Pancreas (tissue), 10 donors: ENCODE measurements around the gene VPS26C. TPM values are rescaled to one million over a fixed set of nuclear protein-coding genes. Genes with fewer than 3 reads are reported as not detected.

ENCODE experiments used
- ATAC-seq, 4 donors: fragments of 200-7000 bp; cut with Tn5 transposase; one replicate each; pipeline versions ENCODE4 v1.8.0 to v1.9.1; 2020; ENCODE audit warnings: mild to moderate bottlenecking in 4 of 4, moderate library complexity in 4 of 4
- DNase-seq, 6 donors: peaks; one replicate each; pipeline ENCODE4 v3.0.0-alpha.2; 2020
- FAIRE-seq: peaks from 2 replicates; lab custom pipeline; 2012; peaks lifted over from hg19 to GRCh38; lab: Jason Lieb, UNC
- H3K27ac ChIP-seq, 4 donors: fragments of 200-600 bp; sonication (generic); 1 replicate in 3 of 4; 2 replicates in 1 of 4; pipeline versions ENCODE4 v1.5.0 to v1.8.0; 2020
- H3K27me3 ChIP-seq, 4 donors: fragments of 200-600 bp; one replicate each; pipeline ENCODE4 v1.8.0; 2021
- H3K36me3 ChIP-seq, 3 donors: fragments of 200-600 bp; sonication (generic) in 1 of 3; one replicate each; pipeline versions ENCODE4 v1.5.0 to v1.8.0; 2020 to 2021
- H3K4me1 ChIP-seq, 3 donors: fragments of 200-600 bp; one replicate each; pipeline ENCODE4 v1.8.0; 2021
- H3K4me3 ChIP-seq, 4 donors: fragments of 200-600 bp; sonication (generic) in 2 of 4; one replicate each; pipeline versions ENCODE4 v1.5.0 to v1.8.0; 2020 to 2021
- H3K9me3 ChIP-seq, 4 donors: fragments of 200-600 bp; one replicate each; pipeline ENCODE4 v1.8.0; 2021
- CTCF ChIP-seq, 4 donors: fragments of 200-600 bp; sonication (generic) in 3 of 4; IDR thresholded peaks; one replicate each; pipeline versions ENCODE4 v1.5.0 to v1.8.0; 2021; ENCODE audit warnings: antibody characterized with exemption in 4 of 4
- WGBS, 2 donors: extraction: QIAGEN DNeasy Blood & Tissue Kit; methylation state at CpG; one replicate each; pipeline ENCODE4 v1.1.7; 2013; 5-methylcytosine and 5-hydroxymethylcytosine counted together
- intact Hi-C, 3 donors: fragments of 100-400 bp; cut with DNase I; formaldehyde crosslinking; loops; one replicate each; pipeline versions ENCODE4 v1.11.1 to v1.14.2; 2022
- polyA plus RNA-seq, 2 donors: library from polyadenylated mRNA; stranded (reverse); fragments of 200-250 nt; gene quantifications; one replicate each; pipeline ENCODE4 v1.2.3, GENCODE V29; 2013
- total RNA-seq, 6 donors: library from RNA; stranded (reverse); fragmentation: NEBNext Ultra II Directional in 4 of 6; extraction: Animal tissue kit (Norgen Biotek cat#: 25700) in 4 of 6; gene quantifications; one replicate each; pipeline versions ENCODE4 v1.2.1 to v1.2.4, GENCODE V29; 2021 to 2023
- donor health status: healthy with polysubstance abuse.
- donor health status: DM: no; HTN: no; CAD: no; lungs with moderate emphysema.
- donor health status: DM: no; HTN: no; CAD: no.
- donor health status: control.
- donor health status: control.
- donor health status: Bipolar disorder and iron deficiency.
- donor health status: DM: yes; HTN: yes; CAD: no.
- donor health status: DM: no; HTN: no; CAD: no.
- donor health status: DM: no; HTN: no; CAD: no.
- donor health status: DM: yes; HTN: yes; CAD: no.

Gene VPS26C
- total and polyA plus RNA-seq, 8 donors = 8.5 to 29.9 (median 21.0) TPM

- FAIRE-seq (no peak), ATAC-seq (peak; percentile 95 to 98 (median 96)), DNase-seq (peak; percentile 89 to 95 (median 93))
- 8 to 9% methylated on average over 46 of the region's 46 CpGs for WGBS, 2 donors
- Histone ChIP-seq H3K36me3 (peaks cover 0 to 25% (median 12%) of the 10 kb centered on the region in 3 donors), H3K4me1 (peaks cover 0 to 3% (median 0%) of the 10 kb centered on the region in 3 donors), H3K27me3 (no peaks in the 10 kb centered on the region), H3K27ac (peak overlapping the region; percentile 54 to 73 (median 64)), H3K9me3 (no peaks in the 10 kb centered on the region), H3K4me3 (peak overlapping the region; percentile 23 to 66 (median 56))
- intact Hi-C loops = no loop called here
- no peak for TF ChIP-seq CTCF (IDR thresholded peaks at IDR 0.05)
Observed at GRCh38 chr21:37220981-37221664, 46.0 kb downstream of the VPS26C start.

- peak overlapping the region; percentile 54 to 73 (median 64) for H3K27ac ChIP-seq
- no peak for FAIRE-seq
- peaks cover 0 to 19% (median 6%) of the 10 kb centered on the region in 3 donors for H3K36me3 ChIP-seq
- no peaks in the 10 kb centered on the region for H3K27me3 ChIP-seq
- intact Hi-C loops = no loop called here
- H3K4me1 ChIP-seq = peaks cover 0 to 3% (median 0%) of the 10 kb centered on the region in 3 donors
- WGBS, 2 donors = 3 to 4% methylated on average over 35 of the region's 35 CpGs
- H3K9me3 ChIP-seq = no peaks in the 10 kb centered on the region
- H3K4me3 ChIP-seq = peak overlapping the region; percentile 23 to 66 (median 56)
- peak in 3 of 6 donors; percentile 19 to 50 (median 39) for DNase-seq
- ATAC-seq = peak; percentile 55 to 73 (median 68)
- no peak for TF ChIP-seq CTCF (IDR thresholded peaks at IDR 0.05)
Observed at GRCh38 chr21:37220433-37220980, 46.6 kb downstream of the VPS26C start.

- Histone ChIP-seq H3K9me3 (no peaks in the 10 kb centered on the region), H3K36me3 (peaks cover 0 to 13% (median 6%) of the 10 kb centered on the region in 3 donors), H3K27ac (peak overlapping the region in 2 of 4 donors; percentile 54 to 64), H3K4me3 (peak overlapping the region in 3 of 4 donors; percentile 54 to 66 (median 57)), H3K27me3 (no peaks in the 10 kb centered on the region), H3K4me1 (peaks cover 0 to 3% (median 0%) of the 10 kb centered on the region in 3 donors)
- WGBS, 2 donors = 45 to 53% methylated on average over 13 of the region's 13 CpGs
- DNase-seq = no peak
- no peak for ATAC-seq
- intact Hi-C loops = no loop called here
- TF ChIP-seq CTCF (IDR thresholded peaks at IDR 0.05) = no peak
- FAIRE-seq = no peak
Observed at GRCh38 chr21:37219761-37220432, 47.2 kb downstream of the VPS26C start.

GRCh38 chr21:37214952-37215351, 52.2 kb downstream of the VPS26C start:
- H3K36me3 ChIP-seq = no peaks in the 10 kb centered on the region
- no peak overlapping the region for H3K4me3 ChIP-seq
- intact Hi-C loops = no loop called here
- no peaks in the 10 kb centered on the region for H3K27me3 ChIP-seq
- no peak for ATAC-seq
- no peak for FAIRE-seq
- H3K27ac ChIP-seq = no peak overlapping the region
- 89 to 94% methylated on average over 9 of the region's 9 CpGs for WGBS, 2 donors
- H3K4me1 ChIP-seq = peaks cover 0 to under 1% (median 0%) of the 10 kb centered on the region in 3 donors
- no peaks in the 10 kb centered on the region for H3K9me3 ChIP-seq
- DNase-seq = no peak
- no peak for TF ChIP-seq CTCF (IDR thresholded peaks at IDR 0.05)
